Renal pelvis (tissue), 12 donors: Measurements from ENCODE around the gene PLCB1. TPM values are rescaled to one million over a fixed set of nuclear protein-coding genes. Genes with fewer than 3 reads are reported as not detected.
"Not testable (repeated sequence)": the region's sequence is repeated elsewhere in the genome, so short reads cannot be mapped to it uniquely, and the experiment has no call there.

ENCODE experiments used
- DNase-seq: peaks from one replicate; pipeline ENCODE4 v3.0.0-alpha.2; 2013
- long read RNA-seq, 16 experiments: transcript quantifications; one replicate each; lab custom pipeline, GENCODE V29; 2026
- polyA plus RNA-seq, 3 donors: library from polyadenylated mRNA; unstranded; fragments of 120-200 nt; gene quantifications; one replicate each; pipeline ENCODE4 v1.2.1, GENCODE V29; 2013; ENCODE audit not compliant: insufficient read length in 3 of 3

PLCB1 gene
- 10 to 100 TPM; 35.7 to 37.7 (median 36.9) TPM for polyA plus RNA-seq
- long read RNA-seq, donor 1 = 0 reads
- long read RNA-seq, donor 2, full-length matches to known transcripts = 2 of 15 reads
- long read RNA-seq, donor 2, partial matches to known transcripts = 13 of 15 reads
- long read RNA-seq, donor 2, other reads (novel, unspliced or antisense) = 0 of 15 reads
- long read RNA-seq, donor 3, partial matches to known transcripts = 12 of 12 reads
- long read RNA-seq, donor 3, other reads (novel, unspliced or antisense) = 0 of 12 reads
- long read RNA-seq, donor 4 = 0 reads
- long read RNA-seq, donor 5, full-length matches to known transcripts = 1 of 1 reads
- long read RNA-seq, donor 5, partial matches to known transcripts = 0 of 1 reads
- long read RNA-seq, donor 5, other reads (novel, unspliced or antisense) = 0 of 1 reads
- long read RNA-seq, donor 6 = 0 reads
- long read RNA-seq, donor 7, partial matches to known transcripts = 14 of 14 reads
- long read RNA-seq, donor 7, other reads (novel, unspliced or antisense) = 0 of 14 reads
- long read RNA-seq, donor 8 = 0 reads
- long read RNA-seq, donor 9 = 0 reads
- long read RNA-seq, donor 10, full-length matches to known transcripts = 1 of 1 reads
- long read RNA-seq, donor 10, partial matches to known transcripts = 0 of 1 reads
- long read RNA-seq, donor 10, other reads (novel, unspliced or antisense) = 0 of 1 reads
- long read RNA-seq, donor 11 = 0 reads
- long read RNA-seq, donor 12, full-length matches to known transcripts = 1 of 1 reads
- long read RNA-seq, donor 12, partial matches to known transcripts = 0 of 1 reads
- long read RNA-seq, donor 12, other reads (novel, unspliced or antisense) = 0 of 1 reads
- long read RNA-seq, donor 13 = 0 reads
- long read RNA-seq, donor 14, partial matches to known transcripts = 0 of 1 reads
- long read RNA-seq, donor 14, other reads (novel, unspliced or antisense) = 0 of 1 reads
- long read RNA-seq, donor 15, full-length matches to known transcripts = 1 of 1 reads
- long read RNA-seq, donor 15, partial matches to known transcripts = 0 of 1 reads
- long read RNA-seq, donor 15, other reads (novel, unspliced or antisense) = 0 of 1 reads
- long read RNA-seq, donor 16, full-length matches to known transcripts = 1 of 1 reads
- long read RNA-seq, donor 16, partial matches to known transcripts = 0 of 1 reads
- long read RNA-seq, donor 16, other reads (novel, unspliced or antisense) = 0 of 1 reads

DNA sequence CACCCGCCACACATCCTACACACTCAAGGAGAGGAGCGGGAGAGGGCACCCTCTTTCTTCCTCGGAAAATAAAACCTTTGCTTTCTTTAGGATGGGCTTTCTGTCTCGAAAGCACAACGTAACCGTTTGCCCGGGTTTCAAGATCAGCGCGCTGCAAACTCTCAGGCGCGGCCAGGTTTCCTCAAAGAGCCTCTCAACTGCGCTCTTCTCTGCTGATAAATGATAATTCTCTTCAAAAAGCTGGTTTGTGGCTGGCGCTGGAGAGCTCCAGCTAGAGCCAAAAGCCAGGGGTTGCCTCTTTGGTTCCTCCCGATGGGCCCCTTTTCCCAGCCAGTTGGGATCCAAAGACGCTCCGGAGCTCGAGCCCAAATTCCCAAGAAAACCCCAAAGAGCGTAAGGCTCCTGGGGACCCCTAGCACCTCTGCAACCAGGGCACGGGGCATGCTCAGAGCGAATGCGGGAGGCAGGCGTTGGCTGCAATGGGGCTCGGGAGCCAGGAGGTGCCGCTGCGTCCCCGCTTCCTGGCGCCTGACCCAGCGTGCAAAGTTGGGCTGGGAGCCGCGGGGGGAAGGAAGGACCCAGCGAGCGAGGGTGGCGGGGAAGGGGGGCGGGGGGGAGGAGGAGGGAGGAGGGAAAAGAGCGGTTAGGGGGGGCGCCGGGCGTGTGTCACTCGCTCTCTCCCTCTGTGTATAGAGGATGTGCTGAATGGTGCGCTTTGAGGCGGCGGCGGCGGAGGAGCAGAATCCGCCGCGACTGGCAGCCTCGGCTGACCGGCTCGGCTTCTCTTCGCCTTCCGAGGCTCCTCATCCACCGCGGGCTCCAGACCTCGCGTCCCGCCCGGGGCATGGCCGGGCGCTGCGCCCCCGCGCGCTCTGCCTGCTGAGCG is at the start of gene PLCB1:
Gene PLCB1, plus strand, starts transcription at position 669 of the 886 bp plus-strand sequence. CDS start 386 bp downstream, outside the sequence.
- DNase-seq = peak; percentile 86

DNA sequence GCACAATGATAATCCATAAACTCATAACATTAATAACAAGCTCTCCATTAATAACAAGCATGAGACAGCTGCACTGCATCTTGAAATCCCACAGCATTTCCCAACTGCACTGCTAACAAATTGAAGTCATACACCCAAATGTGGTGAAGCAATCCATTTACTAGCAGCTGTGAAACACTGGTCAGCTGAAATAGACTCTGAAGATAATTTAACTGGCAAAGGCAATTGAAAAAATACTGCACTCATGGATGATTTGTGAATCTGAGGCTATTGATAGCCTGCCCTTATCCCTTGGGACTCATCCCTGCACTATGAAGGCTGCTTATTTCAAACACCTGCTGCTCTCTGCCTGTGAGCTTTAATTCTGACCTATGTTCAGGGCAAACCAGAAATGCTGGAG is 49.1 kb upstream of the PLCB1 start:
- peak; percentile 20 for DNase-seq

DNA sequence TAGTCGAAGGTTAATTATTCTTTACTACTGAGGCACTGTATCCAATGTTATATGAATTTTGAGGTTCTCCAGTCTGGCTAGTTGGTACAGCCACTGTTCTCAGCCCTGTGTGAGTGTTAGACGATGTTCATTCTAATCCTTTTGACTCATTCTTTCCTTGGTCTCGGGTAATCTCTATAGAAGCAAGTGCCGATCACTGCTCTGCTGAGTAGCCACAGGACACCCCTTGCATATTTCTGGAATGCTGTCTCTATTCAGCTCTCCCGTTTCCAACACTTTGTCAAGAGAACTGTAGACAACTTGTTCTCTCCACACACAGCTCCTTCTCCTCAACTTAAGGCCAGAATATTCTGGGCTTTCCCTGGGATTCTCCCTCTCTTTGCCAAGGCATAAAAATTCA is 42.4 kb upstream of the PLCB1 start:
- DNase-seq = no peak

DNA sequence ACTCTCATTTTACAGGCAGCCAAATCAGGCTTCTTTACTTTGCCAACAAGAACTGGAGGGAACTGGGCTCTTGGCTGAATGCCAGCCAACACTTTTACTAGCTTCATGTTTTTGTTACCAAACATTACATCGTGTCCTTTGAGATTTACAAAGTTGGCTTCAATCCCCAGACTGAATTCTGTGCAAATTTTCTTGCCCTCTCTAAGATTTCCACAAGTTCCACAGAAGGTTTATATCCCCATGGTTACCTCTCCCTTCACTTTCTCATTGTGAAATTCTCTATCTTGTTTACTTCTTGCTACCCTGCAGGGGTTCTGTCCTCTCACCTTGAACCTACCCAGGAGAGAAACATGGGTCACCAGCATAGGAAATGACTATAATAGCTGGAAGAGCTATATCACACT is 37.6 kb upstream of the PLCB1 start:
- no peak for DNase-seq

DNA sequence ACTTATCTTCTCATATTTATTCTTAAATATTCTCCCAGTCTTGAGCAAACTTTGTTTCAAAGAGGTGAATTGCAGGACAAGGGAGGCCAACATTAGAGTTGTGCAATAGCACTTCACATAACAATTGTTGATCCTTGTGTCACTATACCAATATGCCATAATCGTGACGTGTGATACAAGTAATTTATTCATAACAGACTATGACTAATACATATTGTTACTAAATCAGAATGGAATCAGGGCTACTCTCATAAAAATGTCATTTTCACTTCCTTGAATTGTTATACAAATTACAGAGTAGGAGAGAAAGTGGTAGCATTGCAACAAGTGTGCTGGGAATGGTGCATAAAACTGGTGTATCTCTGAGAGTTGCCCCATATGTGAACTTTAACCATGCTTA is 37.2 kb upstream of the PLCB1 start:
- DNase-seq = no peak

DNA sequence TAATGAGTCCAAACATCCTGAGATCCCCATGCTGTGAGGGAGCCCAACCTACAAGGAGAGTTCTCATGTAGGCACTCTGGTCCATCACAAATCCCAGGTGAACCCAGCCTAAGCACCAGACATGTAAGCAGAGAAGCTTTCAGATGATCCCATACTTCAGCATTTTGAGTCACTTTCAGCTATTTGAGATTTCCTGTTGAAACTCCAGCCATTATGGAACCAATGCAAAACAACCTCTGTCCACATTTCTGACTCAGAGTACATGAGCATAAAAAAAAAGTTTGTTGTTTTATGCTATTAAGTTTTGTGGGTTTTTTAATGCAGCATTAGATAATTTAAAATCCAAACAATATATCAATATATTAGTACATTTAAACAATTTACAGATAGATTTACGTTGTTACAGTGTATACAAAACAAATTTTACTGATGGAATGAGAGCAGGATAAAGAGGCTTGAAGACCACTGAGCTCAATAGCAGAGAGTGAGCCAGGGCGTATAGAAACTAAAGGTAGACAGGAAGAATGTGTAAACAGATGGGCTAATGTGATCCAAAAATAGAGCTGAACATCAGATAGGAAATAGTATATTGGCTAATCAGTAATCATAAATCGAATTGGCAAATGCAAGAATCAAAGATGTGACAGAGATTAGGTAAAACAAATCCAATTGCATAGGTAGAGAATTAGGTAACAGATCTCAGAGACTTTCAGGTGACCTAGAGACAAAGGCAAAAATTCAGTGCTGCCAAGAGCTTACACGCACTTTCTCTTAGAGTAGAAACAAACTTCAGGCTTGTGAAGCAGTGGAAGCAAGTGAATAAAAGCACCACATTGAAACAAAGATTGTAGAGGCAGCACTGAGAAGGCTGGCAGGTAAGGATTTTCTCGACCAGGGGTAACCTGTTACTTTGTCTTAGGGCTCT is 36.2 kb upstream of the PLCB1 start:
- no peak for DNase-seq

DNA sequence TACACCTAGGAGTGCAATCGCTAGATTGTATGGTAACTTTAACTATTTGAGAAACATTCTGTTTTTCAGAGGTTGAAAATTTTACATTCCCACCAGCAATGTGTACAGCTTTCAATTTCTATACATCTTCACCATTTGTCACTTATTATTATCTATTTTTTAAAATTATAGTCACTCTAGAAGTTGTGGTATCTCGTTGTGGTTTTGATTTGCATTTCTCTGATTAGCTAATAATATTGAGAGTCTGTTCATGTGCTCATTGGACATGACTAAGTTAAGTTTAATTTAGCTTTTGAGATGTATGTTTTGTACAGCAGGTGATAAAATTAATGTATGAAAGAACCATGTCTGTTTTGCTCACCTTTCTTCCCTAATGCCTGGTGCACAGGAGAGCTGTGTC is 34.8 kb upstream of the PLCB1 start:
- no peak for DNase-seq

DNA sequence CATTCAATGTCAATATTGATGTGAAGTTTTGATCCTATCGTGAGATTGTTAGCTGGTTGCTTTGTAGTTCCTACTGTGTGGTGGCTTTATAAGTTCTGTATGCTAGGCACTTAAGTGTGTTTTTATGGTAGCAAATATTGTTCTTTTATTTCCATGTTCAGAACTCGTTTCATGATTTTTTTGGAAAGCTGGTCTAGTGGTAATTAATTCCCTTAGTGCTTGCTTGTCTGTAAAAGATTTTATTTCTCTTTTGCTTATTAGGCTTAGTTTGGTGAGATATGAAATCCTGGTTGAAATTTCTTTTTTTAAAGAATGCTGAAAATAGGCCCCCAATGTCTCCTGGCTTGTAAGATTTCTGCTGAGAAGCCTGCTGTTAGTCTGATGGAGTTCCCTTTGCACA is 27.8 kb upstream of the PLCB1 start:
- no peak for DNase-seq

DNA sequence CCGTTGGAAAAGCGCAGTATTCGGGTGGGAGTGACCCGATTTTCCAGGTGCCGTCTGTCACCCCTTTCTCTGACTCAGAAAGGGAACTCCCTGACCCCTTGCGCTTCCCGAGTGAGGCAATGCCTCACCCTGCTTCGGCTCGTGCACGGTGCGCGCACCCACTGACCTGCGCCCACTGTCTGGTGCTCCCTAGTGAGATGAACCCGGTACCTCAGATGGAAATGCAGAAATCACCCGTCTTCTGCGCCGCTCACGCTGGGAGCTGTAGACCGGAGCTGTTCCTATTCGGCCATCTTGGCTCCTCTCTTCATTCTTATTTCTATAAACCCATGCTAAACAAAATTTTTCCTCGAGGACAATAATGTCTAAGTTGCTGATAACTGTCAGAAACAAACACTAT is 17.5 kb upstream of the PLCB1 start:
- not testable (repeated sequence) for DNase-seq

DNA sequence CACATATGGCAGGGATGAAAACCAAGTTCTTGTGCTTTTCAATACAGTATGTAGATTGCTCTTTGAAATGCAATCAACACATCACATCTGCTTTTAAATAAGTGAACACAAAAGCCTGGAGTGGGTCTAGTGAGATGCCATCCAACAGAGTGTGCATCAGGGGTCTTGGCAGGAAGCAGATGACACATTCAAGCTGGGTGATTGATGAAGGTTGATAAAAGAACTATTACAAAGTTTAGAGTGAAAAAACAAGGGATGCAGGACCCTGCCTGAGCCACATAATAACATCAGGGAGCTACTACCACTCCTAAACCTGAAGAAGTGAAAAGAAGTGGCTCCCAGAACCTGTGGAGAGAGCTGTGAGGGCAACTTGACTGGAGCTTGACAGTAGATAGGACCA is 16.6 kb upstream of the PLCB1 start:
- no peak for DNase-seq

DNA sequence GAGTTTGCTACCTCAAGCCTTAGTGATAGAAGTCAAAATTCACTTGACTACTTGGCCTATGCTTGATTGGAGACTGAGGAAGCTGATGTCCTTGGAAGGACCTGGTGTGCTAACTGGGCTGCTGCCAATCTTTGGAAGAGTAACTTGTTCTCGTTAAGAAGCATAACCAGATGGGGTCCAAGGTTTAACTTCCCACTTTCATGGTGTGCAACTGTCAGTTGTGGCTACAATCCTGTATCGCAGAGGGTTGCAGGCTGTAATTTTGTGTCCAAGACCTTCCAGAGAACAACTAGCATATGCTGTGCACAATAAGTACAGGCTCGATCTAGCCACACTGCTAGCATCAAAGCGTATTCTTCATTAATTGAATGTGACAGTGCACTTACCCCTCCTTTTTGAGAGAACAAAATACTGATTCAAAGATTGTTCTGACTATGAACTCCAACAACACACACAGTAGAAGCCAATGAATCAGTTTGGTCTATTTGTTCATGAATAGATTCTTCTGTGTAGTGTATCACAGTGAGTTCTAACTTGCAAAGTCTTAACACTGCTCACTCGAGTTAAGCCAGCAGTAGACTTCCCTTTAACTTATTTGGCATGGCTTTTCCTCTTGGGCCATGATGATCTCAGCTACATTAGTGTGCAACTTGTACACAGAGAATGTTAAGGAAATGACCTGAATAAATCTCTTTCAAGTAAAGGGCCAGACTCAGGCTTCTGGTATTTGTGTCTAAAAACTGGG is 15.8 kb upstream of the PLCB1 start:
- no peak for DNase-seq

DNA sequence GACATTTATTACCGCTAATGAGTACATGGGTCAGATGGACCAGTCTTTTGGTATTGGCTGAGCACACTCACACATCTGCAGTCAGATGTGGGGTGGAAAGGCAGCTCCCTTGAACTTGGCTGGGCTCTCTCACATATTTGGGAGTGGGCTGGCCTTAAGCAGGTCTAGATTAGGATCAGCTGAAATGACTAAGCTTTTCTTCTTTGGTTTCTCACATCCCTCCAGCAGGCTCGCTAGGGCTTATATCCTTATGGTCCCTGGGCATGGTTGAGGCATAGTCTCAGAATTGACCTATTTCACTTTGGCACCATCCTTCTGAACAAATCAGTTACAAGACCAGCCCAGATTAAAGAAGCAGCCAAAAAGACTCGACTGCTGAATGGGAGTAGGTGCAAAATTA is 14.4 kb upstream of the PLCB1 start:
- DNase-seq = no peak

DNA sequence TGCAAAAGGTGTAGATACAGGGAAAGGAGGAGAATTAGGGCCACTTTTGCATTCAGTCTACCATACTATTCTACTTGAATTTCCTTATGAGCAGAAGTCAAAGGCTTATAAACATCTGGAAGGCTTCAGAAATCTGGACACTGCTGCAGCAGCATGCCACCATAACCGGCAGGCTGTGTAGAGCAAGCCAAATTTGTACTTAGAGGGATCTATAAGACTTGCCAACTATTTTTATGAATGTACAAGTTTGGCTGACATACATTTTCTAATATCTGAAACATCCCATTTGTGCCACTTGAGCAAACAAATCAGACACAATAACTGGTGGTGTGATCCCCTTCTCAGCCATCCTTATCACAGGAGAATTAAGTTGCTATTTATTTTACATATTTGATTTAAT is 14.0 kb upstream of the PLCB1 start:
- DNase-seq = no peak

DNA sequence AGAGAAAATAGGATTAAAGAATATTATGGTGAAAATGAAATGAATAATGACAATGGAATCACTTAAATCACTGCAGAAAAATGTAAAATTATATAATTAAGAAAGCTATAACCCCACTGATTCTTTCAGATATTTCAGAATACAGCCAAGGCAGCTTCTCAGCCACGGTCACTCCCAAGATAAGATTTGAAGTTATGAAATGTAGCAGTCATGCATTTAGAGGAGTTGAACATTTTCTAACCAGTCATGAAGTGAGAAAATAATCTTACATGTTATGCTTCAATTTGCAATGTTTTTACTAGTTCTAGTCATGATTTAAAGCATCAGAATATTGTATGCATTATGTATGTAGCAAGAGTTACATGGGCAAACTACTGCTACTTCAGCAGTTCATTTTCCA is 13.3 kb upstream of the PLCB1 start:
- DNase-seq = no peak

DNA sequence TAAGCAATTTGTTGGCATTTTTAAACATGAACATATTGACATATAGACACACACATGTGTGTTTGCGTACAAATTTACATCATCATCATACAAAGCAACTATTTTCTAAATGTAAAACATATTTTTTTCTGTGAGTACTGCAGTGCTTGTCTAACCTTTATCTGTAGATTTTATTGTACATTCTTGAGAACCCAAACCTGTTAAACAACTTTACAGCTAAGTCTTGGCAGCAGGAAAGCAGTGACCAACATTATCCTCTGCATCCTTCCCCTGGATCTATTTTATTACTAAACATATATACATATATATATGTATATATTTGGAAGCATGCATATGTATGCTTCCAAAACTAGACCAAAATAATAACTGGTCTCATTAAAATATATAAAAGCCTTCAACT is 10.4 kb upstream of the PLCB1 start:
- DNase-seq = no peak

DNA sequence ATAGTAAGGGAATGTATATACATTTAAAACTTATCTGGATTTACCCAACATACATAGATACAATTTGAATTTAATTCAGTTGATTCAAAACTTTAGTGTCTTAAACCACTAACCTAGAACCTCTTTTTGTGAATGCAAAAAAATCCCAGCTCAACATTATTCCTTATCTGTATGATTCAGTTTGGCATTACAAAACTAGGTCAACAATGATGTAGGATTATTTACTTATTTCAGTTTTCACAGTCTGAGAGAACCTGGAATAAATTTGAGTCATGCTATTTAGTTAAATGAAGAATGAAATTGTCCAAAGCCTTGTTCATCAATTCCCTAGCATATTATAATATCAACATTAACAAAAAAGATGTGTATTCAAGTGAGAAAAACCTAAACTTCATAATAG is 7.4 kb upstream of the PLCB1 start:
- DNase-seq = no peak

DNA sequence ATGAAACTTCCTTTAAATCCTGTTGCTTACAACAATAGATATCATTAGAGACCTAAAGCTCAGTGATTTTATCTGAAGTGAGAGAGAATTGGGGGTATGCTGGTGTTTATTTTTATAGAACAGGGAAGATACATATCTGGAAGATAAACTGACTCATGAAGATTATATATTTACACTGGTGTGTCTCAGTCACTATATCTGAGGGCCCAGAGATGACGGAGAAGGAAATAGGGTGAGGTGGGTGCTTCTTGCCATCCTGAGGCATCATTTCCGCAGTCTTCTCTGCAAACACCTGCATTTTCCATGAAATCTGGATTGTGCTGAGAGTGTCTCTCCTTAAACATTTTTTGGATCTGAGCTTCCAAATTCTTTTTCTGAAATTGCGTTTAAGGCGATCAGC is 5.9 kb upstream of the PLCB1 start:
- no peak for DNase-seq

DNA sequence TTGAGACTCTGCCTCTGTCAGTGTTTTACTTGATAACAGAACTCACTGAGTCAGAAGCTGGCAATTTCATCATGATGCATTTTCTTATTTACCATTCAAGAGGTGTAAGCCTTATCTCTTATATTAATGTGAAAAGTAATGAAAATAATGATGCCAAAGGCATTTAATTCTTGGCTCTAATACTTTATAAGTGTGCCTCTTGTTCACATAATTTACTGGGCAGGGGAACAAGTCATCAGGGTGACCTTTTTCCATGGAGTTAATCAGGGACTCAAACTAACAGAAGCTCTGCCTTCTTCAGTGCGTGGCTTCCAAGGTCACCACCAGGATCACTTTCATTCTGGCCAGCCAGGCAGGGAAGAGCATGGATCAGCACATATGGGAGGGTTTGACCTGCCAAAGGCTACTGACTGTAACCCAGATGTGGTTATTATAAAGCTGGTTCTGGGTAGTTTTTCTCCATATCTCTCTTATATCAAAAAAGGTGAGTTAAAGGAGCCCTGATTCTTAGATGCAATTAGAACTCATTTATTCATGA is 5.2 kb upstream of the PLCB1 start:
- no peak for DNase-seq
